Right forelimb (tissue), 1 donor: ENCODE data around the gene LRIT3.
A peak's percentile ranks its signal among the peaks of the same experiment; 100 is the strongest.

Experiments used
- DNase-seq: peaks from one replicate; pipeline ENCODE4 v3.0.0-alpha.2; 2018

Gene LRIT3

DNA sequence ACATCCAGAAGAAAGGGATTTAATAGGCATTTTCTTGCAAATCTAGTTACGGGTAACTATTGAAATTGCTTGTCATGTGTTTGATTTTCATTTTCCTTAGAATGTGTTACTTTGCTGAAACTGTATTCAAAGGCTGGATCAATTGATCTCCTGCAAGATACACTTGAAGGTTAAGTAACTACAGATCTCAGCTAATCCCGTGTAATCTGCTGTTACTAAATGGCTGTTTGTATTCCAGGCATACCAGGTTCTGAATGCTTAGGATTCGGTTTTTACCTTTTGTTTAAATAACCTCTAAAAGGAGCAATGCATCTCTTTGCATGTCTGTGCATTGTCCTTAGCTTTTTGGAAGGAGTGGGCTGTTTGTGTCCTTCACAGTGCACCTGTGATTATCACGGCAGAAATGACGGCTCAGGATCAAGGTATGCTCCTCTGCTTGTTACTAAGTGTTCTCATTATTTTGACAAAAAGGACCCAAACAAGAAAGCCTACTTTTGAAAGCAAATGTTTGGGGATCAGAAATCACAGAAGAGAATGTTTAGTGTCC lies at the start of gene LRIT3:
LRIT3 (plus strand) TSS at position 212 of the 547 bp plus-strand sequence; CDS start at position 307, 95 bp downstream.
- no peak for DNase-seq

DNA sequence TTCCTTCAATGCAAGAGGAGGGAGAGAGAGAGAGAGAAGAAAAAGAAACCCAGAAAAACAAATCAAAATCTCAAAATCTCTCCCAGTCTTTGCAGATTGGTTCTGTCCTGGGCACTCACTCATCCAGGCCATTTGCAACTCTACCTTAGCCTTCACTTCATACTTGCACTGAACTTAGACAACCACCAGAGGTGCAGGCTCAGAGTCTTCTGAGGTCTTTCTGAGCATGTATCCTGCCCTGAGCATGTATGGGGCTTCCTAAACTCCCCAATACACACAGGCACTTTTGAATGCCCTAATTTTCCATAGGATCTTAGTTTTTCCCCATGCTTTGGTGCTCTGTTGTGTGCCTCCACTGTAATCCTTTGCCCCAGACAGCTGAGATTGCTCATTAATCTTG lies 49.0 kb upstream of the LRIT3 start:
- no peak for DNase-seq

DNA sequence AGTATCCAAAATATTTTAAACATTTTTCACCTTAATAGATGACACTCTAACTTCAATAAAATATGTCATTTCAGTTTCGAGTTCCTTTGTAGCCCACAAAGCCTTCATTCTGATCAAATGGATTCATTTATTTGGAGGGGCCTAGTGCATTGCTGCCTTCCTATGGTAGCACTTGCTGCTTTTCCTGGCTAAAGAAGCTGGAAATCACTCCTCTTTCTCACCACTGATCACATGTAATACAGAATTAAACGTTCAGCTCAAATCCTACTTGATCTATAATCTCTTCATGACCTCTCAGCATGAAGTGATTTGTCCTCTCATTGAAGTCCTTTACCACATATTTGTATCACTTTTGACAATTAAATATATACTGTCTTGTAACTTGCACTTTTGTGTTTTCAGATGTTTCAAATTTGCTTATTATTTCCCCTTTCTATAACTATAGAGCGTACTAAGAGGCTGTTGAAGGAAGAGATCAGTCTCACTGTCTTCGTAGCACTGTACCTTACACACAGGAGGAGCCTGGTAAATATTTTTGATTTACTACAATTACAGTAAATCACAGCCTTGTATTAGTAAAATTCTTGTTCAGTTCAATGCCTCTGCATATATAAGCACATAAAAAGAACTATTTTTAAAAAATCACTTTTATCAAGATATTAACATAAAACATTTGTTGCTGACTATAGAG lies 46.7 kb upstream of the LRIT3 start:
- DNase-seq, result no peak

- no peak for DNase-seq
These were observed 46.0 kb upstream of the LRIT3 start, which contains the start of gene CFI for GRCh38 chr4:109801895-109802319. Gene CFI (minus strand): TSS chr4:109801999. CDS start chr4:109801971, 28 bp downstream.

GRCh38 chr4:109803924-109804571 lies 43.9 kb upstream of the LRIT3 start:
- no peak for DNase-seq

DNA sequence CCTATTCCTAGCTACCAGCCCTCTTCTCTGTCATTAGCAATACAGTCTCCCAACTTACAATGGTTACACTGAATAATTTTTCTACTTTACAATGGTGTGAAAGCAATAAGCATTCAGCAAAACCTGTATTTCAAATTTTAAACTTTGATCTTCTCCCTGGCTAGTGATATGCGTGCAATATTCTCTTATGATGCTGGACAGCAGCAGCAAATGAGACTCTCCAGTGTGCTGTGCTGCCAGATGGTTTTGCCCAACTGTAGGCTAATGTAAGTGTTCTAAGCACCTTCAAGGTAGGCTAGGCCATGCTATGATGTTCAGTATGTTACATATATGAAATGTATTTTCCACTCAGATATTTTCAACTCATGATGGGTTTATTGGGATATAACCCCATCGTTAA lies 38.3 kb upstream of the LRIT3 start:
- DNase-seq, result no peak

- no peak for DNase-seq
These were observed 37.1 kb upstream of the LRIT3 start for GRCh38 chr4:109810552-109811387.

DNA sequence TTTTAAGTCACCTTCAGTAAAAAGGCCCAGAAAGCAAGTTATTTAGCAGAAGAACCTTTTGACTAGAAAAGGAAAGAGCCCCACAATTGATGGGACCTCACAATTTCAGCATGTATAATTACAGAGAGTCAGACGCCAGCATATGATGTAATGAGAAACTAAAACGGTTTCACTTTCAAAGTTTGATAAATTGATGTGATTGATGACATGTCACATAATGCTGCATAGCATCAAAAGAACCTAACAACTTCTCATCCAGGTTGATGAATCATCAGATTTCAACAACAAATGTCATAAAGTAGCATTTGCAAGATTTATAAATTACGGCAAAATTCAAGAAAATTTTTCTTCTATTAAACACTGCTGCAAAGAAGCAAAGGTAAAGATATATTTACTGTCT lies 36.2 kb upstream of the LRIT3 start:
- DNase-seq, result no peak

- DNase-seq, result peak; percentile 92
These were observed 32.5 kb upstream of the LRIT3 start, which contains the start of gene GAR1 for GRCh38 chr4:109815151-109816081. Gene GAR1 (plus strand): TSS chr4:109815762. CDS start chr4:109816165, 403 bp downstream.

GRCh38 chr4:109816082-109816442 lies 31.8 kb upstream of the LRIT3 start:
- peak; percentile 50 for DNase-seq

- DNase-seq, result no peak
These were observed 31.0 kb upstream of the LRIT3 start for GRCh38 chr4:109816894-109817293.

GRCh38 chr4:109818268-109818667 lies 29.6 kb upstream of the LRIT3 start:
- DNase-seq, result no peak

DNA sequence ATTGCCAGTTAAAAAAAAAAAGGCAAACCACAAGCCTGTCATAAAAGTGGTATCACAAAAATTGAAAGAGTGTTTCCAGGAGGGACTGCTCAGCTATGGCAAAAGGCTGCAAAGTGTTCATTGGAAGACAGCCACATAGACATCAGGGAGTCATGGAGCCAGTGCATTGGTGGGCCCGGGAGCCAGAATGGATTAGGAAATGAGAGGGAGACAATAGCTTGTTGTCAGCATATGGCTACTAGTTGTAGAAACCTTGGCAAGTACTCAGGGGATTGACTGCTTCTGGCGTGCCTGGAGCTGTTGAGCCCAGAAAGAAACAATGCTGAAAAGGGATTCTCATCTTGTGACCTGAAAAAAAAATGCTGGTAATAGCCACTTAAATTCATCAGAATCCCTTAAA lies 27.3 kb upstream of the LRIT3 start:
- DNase-seq, result no peak

DNA sequence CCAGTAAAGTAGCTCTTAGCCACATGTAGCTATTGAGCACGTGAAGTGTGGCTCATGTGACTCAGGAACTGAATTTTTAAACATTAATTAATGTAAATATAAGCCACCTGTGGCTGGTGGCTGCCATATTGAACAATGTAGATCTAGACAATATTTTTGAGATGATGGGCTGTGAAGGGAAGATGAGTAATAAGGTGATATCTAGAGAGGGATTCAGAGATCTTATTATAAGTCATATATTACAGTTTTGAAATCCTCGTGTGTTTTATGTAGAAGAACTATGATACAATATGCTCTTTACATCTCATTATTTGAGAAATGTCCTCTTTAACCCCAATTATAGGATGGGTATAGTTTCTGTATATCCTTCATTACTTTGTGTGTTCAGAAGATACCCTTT lies 26.7 kb upstream of the LRIT3 start:
- DNase-seq, result no peak

- no peak for DNase-seq
These were observed 21.2 kb upstream of the LRIT3 start for GRCh38 chr4:109826719-109827118.

GRCh38 chr4:109827672-109828071 lies 20.2 kb upstream of the LRIT3 start, which contains the start of gene RRH:
Gene RRH (plus strand): TSS chr4:109827972. CDS start chr4:109828028, 56 bp downstream.
- no peak for DNase-seq

- no peak for DNase-seq
These were observed 14.2 kb upstream of the LRIT3 start for GRCh38 chr4:109833756-109834155.

DNA sequence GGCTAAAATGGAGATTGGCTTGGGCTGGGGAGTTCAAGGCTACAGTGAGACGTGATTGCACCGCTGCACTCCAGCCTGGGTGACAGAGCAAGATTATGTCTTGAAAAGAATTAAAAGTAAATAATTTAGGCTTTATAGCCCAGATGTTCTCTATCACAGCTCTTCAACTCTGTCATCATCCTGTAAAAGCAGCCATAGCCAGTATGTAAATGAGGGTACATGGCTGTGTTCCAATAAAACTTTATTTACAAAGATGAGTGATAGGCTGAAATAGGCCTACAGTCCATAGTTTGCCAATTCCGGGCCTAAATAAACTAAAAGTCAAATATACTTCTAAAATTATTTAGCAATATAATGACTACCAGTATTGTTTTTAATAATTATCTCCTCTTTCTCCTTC lies 10.9 kb upstream of the LRIT3 start:
- DNase-seq, result no peak

GRCh38 chr4:109846395-109847098 lies 1.4 kb upstream of the LRIT3 start:
- no peak for DNase-seq

DNA sequence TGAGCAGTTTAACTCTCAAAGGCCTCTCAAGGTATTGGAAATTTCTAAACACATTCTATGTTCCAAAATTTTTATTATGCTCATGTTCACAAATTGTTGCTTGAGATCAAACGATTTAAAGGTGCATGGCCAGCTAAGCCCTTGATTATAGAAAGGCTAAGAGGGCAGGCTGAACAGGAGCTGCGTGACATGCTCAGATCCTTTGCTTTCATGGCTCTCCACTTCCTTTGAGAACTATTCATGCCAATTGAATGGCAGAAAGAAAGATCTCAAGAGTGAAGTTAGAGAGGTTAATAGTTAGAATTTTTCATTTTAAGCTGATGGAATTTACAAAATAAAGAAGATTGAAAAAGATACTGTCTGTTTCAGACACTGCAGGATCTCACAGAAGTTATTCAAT lies 594 bp downstream of the LRIT3 start:
- no peak for DNase-seq

DNA sequence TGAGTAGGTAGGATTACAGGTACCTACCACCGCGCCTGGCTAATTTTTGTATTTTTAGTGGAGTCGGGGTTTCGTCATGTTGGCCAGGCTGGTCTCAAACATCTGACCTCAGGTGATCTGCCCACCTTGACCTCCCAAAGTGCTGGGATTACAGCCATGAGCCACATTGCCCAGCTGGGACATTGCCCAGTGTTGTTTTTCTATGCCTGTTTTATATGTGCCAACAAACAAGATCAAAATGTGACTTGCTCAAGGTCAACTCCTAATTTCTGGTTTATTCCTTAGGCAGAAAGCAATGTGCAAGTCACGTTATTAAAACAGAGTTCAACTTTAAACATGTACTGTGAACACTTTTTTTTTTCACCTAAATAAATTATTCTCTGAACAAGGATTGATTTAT lies 2.7 kb downstream of the LRIT3 start:
- no peak for DNase-seq
